ENCODE measurements around the gene KIAA0232. TPM values are rescaled to one million over a fixed set of nuclear protein-coding genes. Genes with fewer than 3 reads are reported as not detected.
A peak's percentile ranks its signal among the peaks of the same experiment; 100 is the strongest.

KIAA0232 gene
- total and polyA plus RNA-seq, 9 donors: 8.7 to 41.4 (median 38.5) TPM

- peaks cover 3% of the 10 kb centered on the region for H3K4me1 ChIP-seq (ENCODE audit: insufficient read depth)
- H3K9me3 ChIP-seq: no peaks in the 10 kb centered on the region
- 93 to 94% (median 94%) methylated on average over 11 to 12 of the region's 12 CpGs for WGBS, 3 donors
- H3K4me3 ChIP-seq: no peak overlapping the region
- H3K27me3 ChIP-seq: no peaks in the 10 kb centered on the region
- TF ChIP-seq POLR2A (IDR thresholded peaks at IDR 0.05) (no peak), EP300 (IDR thresholded peaks at IDR 0.05) (no peak), CTCF (IDR thresholded peaks at IDR 0.05) (no peak)
- intact Hi-C loops (cut with DNase I): no loop called here
- no peaks in the 10 kb centered on the region for H3K36me3 ChIP-seq
- no peak overlapping the region for H3K27ac ChIP-seq
- DNase-seq: no peak
These were observed 141.8 kb downstream of the KIAA0232 start for GRCh38 chr4:6924361-6924779.

GRCh38 chr4:6925357-6925836 lies 142.9 kb downstream of the KIAA0232 start:
- Histone ChIP-seq H3K27ac (no peak overlapping the region), H3K4me3 (no peak overlapping the region), H3K27me3 (no peaks in the 10 kb centered on the region), H3K36me3 (no peaks in the 10 kb centered on the region), H3K9me3 (no peaks in the 10 kb centered on the region), H3K4me1 (ENCODE audit: insufficient read depth) (peaks cover 3% of the 10 kb centered on the region)
- DNase-seq: no peak
- TF ChIP-seq EP300 (IDR thresholded peaks at IDR 0.05): no peak
- TF ChIP-seq CTCF (IDR thresholded peaks at IDR 0.05): no peak
- TF ChIP-seq POLR2A (IDR thresholded peaks at IDR 0.05): no peak
- WGBS, 3 donors: 91 to 95% (median 94%) methylated on average over 14 of the region's 14 CpGs
- intact Hi-C loops (cut with DNase I): no loop called here

- no peak for DNase-seq
- TF ChIP-seq POLR2A (IDR thresholded peaks at IDR 0.05) (no peak), CTCF (IDR thresholded peaks at IDR 0.05) (no peak), EP300 (IDR thresholded peaks at IDR 0.05) (no peak)
- Histone ChIP-seq H3K4me3 (no peak overlapping the region), H3K4me1 (ENCODE audit: insufficient read depth) (peaks cover 3% of the 10 kb centered on the region), H3K27me3 (no peaks in the 10 kb centered on the region), H3K9me3 (no peaks in the 10 kb centered on the region), H3K36me3 (no peaks in the 10 kb centered on the region), H3K27ac (no peak overlapping the region)
- intact Hi-C loops (cut with DNase I): no loop called here
- WGBS, 3 donors: 90 to 92% (median 92%) methylated on average over 19 of the region's 19 CpGs
These were observed 143.6 kb downstream of the KIAA0232 start for GRCh38 chr4:6926081-6926480.

- Histone ChIP-seq H3K4me3 (no peak overlapping the region), H3K27ac (peak overlapping the region in 1 of 2 donors; percentile 15), H3K4me1 (ENCODE audit: insufficient read depth) (peaks cover 3% of the 10 kb centered on the region), H3K9me3 (no peaks in the 10 kb centered on the region), H3K27me3 (no peaks in the 10 kb centered on the region), H3K36me3 (no peaks in the 10 kb centered on the region)
- intact Hi-C loops (cut with DNase I): no loop called here
- TF ChIP-seq POLR2A (IDR thresholded peaks at IDR 0.05) (no peak), EP300 (IDR thresholded peaks at IDR 0.05) (no peak), CTCF (IDR thresholded peaks at IDR 0.05) (no peak)
- peak in 3 of 5 donors; percentile 56 to 64 (median 61) for DNase-seq
- 15 to 35% (median 24%) methylated on average over 12 to 13 of the region's 13 CpGs for WGBS, 3 donors
These were observed 144.4 kb downstream of the KIAA0232 start for GRCh38 chr4:6926681-6927478.
